GM03348 (cell line): Measurements from ENCODE around the gene CSMD2.

Source experiments
- DNase-seq: peaks from one replicate; pipeline ENCODE4 v3.0.0; 2012; ENCODE audit warnings: low spot score

Gene CSMD2

DNA sequence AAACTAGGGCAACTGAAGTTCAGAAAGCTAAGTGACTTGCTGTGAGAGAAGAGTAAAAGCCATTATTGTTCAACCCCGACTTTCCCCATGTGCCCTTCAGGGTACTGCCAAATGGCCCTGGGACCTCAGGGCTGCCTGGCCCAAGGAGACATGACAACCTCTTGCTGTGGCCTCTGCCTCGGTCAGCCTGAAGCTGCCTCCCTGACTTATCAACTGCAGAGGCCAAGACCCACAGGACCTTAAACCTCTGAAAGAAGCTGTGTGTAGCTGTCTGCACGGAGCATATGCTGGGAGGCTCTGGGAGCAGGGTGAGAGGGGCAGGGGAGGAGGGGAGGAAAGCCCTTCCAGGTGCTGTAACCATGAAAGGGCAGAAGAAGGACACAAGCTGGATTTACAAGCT is 265.3 kb downstream of the CSMD2 start:
- DNase-seq, result no peak

DNA sequence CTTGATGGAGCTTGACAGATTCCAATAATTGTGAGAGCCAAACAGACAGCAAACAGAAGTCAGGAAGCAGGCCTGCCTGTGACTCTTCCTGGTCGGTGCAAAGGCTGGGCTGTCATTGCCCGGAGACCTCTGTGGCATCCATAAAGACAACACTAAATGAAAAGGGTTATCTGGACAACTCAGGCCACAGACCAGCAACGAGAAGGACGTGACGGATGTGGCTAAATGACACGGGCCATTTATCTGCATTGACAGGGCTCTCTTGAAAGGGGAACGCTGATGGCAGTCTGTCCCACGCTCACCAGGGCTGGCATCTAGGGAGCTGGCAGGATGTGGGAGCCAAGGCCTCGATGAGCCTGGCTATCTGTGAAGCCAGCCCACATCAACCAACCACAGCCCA is 266.1 kb downstream of the CSMD2 start:
- no peak for DNase-seq

DNA sequence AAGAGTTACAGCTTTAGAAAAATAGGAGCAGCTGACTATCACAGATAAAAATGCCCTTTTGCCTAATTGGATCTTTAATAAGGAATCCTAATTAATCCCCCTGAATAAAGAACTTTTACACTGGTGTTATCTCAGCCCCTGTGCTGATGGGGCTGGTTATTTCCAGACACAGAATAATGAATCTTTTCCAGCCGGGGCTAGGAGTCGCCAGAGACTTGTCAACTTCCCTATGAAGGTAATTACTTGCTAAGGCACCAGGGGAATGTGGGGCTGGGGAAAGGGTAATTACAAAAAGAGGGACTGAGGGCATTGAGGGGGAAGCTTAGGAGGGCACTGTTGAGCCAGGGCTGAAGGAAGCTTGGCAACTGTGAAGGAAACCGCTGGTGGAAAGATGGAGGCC is 266.6 kb downstream of the CSMD2 start:
- DNase-seq, result no peak

DNA sequence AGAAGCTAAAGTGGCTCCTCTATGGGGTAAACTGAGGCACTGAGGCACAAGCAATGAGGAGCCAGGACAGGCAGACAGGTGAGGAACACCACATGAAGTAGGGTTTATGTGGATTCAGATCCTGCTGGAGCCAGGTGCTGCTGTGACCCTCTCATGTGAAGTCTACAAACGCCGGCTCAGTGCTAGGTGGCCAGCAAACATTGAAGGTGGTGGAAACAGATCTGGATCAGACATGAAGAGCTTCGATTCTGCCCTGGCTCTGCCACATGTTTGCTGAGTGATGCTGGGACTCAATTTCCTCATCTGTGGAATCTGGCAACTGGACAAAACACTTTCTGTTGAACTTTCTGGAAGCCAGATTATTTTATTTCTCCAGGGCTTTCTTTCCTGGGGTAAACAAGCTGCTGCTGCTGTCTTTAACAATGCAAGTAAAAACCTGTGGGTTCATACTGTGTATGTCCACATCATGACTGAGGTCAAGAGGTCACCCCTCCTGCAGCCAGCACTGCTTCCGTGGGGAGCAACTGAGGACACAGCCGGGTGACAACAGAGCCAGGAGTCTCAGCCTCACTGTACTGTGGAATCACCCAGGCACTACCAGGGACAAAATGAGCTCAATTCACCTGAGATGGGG is 267.8 kb downstream of the CSMD2 start:
- DNase-seq, result no peak

DNA sequence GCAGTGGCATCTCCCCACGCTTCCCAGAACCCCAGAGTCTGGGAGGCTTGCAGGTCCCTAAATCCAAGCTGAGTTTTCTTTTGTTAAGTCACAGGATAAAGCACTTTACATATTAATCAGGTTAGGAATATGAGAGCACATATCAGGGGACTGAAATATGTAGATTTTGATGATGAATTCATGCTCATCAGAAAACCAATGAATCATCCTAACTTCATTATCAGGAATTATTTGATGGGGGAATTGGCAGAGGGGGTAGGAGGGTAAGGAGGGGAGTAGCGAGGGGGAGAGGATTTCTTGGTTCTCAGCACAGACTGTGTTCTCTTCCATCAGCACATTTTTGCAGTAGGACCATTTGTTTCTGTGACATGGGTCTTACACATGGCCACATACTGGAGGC is 269.1 kb downstream of the CSMD2 start:
- DNase-seq, result no peak

DNA sequence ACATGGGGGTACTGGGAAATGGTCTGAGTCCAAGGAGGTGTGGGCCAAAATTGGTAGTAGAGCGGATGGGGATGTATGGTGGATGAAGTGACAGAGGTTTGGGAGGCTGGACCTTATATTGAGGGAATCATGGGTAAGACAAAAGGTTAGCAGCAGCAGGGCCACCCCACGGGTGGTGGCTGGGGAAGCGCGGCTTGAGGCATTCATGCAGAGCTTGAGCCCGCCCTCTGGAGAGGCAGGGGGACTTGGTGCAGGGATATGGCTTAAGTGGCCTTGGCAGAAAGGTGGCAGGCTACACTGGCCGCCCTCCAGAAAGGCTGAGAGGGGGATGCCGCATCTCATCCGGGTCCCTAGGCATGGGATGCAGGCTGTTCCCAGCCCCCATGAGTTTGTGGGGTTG is 269.6 kb downstream of the CSMD2 start:
- no peak for DNase-seq

DNA sequence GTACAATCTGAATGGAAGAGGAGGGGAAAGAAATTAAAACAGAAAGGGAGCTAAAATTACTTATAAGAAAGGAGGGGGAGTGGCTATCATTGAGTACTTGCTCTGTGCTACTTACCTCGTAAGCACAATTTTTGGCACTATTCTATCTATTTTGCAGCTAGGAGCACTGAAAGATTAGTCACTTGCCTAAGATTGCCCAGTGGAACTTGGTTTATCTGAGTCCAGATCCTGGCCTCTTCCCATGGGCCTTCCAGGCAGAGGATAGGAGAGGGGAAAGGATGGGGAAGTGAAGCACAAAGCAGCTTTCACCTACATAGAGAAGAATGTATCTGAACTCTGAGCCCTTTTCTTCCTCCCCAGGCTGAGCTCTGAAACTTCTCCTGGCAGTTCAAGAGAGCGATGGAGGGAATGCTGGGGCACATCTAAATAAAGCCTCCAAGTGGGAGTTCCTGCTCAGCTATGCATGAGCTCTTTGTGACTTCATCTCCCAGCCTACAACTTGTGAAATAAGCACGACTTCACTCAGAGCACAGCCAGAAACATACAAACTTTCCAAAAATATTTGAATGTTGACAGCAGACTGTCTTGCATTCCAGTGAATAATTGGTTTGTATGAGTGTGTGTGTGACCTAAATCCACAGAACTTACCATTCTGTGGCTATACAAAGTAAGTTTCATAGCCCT is 271.7 kb downstream of the CSMD2 start:
- DNase-seq, result peak; percentile 85

DNA sequence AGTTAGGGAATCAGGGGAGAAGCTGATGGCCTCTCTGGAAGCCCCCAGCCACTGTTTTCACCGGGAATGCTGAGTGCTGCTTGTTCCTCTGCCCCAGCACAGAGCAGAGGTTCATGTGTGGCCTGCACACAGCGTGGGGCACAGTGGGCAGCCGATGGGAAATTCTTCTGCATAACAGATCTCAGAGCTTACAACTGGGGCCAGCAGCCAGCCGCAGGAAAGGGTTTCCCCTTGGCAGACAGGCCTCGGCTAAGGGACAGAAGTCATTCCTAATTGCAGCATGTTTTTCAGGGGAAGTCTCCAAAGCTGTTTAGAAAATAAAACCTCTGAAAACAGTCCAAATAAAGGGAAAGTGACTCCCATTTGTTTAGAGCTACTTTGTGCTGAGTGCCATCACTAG is 278.5 kb downstream of the CSMD2 start:
- no peak for DNase-seq

DNA sequence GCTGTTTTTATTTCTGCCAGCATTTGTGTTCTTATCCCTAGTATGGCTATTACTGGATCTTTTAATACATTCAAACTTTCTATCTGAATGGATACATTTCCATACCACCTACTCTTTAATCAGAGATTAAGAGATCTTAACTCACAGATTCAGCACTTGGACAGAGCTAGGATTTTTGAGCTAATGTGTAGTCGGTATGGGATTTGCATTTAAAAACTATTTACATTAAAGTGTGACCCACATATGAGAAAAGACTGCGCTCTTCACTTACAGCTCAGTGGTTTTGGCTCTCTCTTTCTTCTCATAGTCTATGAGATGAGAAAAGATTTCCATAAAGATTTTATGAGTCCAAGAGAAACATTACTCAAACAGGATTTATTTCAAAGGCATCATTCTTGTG is 284.7 kb downstream of the CSMD2 start:
- DNase-seq, result no peak

DNA sequence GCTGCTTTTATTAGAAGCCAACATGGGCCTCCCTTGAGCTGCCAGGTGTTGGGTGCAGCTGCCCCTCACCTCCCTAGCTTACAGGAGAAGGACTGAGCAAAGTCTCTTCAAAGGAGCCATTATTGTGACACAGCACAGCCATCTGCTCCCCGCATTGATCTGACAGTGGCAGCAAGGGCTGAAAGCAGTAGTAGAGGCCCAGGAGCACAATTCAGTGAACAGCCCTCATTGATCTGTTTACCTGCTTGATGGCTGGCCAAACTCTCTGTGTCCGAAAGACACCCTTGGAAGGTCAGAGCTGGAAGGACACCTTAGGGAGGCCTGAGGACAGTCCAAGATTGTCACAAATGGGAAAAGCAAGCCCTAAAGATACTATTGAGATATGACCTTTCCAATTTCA is 286.6 kb downstream of the CSMD2 start:
- no peak for DNase-seq

DNA sequence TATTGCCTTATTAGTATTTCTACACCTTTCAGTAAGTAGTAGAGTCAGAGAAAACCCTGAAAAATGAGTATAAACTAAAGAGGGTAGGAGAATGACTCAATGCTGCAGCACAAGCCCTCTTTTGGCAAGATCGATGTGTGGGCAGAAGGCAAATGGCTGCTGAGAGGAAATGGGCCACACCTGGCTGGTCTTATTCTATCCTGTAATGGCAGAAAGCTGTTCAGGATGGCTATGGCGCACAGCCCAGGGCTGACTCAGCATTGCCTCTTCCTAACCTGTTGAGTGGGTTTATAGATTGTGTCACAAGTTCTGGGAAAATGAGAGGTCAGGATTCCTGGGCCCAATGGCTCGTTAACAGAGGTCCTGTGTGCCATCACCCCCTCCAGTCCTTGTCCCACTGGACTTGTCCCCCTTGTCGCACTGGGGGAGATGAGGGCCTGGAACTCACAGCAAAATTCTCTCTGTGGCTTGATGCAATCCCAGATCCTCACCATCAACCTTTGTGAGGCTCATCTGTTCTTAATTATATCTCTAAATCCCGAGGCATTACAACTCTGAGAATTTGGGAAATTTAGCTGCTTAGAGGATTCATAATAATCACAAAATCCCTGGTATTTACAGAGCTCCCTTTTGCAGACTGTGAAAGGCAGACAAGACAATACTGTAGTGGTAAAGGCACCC is 287.9 kb downstream of the CSMD2 start:
- DNase-seq, result peak; percentile 84

DNA sequence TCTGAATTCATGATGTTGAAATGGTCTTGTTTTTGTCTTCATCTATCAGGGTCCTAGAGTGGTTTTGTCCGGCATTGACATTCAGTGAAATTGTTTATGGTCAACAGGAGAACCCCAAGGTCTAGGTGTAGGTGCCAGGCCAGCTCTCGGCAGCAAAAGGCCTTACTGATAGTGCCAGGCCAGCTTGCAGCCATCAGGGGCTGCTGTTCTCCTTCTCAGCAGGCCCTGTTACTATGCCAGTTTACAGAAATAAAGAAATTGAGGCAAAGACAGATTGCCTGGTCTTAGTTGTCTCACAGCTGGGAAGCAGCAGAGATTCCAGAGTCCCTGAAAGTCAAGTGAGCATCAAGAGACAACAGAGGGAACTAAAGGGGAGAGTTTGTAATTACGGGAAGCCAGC is 289.2 kb downstream of the CSMD2 start:
- no peak for DNase-seq

DNA sequence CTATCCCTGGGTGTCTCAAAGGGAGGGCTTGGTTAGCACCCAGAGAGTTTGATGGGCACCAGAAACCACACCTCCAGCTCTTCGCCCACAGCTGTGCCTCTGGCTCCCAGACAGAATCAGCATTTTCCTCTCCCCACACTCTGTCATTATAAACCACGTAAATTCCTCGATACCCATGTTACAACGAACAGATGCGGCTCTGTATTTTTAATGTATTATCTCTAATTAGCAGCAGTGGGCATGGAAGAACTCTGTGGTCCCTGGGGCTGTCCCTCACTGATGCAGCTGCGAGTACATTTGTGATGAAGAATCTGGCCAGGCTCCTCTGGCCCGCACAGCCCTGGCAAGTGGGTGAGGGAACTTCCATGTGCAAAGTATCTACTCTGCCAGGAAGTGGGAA is 290.4 kb downstream of the CSMD2 start:
- DNase-seq, result no peak

DNA sequence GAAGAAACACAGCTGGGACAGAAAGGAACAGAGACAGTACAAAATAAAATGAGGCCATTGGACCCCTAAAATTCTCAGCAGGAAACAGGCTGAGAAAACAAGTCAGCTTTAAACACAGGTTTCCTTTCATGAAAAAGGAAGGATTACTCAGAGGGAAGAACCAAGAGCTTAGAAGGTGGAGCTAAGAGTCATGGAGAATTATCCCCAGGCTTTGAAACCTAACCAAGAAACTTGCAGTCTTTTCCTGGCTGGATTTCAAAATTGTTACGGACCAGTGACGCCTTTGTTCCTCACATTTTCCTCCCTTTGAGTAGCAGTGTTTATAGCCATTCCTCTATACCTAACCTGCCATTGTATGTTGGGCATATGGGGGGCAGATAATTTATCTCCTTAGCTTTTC is 292.3 kb downstream of the CSMD2 start:
- DNase-seq, result peak; percentile 27

DNA sequence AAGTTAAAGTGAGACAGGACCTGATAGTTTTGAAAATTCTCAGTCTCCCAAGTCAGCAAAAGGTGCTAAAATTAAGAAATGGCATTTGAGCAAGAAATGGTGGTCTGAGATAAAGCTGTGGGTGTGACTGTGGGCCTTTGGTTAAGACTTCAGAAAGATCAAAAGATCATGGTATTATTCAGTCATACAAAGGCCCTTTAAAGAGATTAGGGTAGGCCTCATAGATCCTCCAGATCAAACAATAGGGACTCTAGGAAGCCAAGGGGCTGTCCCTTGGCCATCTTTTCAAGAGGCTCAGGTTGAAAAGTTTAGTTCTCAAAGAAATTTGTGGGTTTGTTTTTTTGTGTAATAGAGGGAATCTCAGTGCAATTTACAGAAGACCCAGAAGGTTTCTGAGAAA is 292.8 kb downstream of the CSMD2 start:
- no peak for DNase-seq

DNA sequence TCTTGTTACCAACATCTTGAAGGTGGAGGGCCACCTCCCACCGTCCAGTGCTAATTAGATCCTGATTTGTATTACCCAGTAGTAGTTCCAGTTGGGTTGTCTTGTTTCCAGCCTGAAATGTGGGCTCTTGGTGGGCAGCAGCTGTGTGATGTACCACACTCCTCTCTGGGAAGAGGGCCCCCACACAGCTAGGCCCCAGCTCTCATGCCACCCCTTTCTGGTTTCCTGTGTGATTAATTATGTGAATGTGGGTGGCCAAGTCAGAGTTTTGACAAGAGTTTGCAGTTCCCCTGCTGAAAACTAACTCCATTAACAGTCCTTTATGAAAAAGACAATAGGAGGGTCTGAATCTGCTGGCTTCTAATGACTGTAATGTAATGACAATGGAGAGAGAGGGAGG is 297.3 kb downstream of the CSMD2 start:
- DNase-seq, result no peak

DNA sequence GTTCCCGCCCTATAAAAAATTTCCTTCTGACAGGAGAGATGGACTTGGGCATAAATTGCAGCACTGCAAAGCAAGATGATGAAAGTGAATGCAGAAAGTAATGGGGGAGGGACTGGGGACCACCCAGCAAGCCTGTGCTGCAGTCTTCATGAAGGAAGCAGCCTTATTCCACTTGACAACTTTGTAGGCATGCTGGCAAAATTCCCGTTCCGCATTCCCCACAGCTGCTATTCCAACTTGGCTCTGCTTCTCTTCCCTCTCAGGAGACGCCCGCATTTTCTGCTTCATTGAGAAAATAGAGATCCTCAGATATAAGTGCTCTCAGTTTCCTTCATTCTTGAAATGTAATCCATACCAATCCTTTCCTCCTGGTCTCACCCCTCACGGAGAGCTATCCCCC is 298.7 kb downstream of the CSMD2 start:
- DNase-seq, result peak; percentile 37

DNA sequence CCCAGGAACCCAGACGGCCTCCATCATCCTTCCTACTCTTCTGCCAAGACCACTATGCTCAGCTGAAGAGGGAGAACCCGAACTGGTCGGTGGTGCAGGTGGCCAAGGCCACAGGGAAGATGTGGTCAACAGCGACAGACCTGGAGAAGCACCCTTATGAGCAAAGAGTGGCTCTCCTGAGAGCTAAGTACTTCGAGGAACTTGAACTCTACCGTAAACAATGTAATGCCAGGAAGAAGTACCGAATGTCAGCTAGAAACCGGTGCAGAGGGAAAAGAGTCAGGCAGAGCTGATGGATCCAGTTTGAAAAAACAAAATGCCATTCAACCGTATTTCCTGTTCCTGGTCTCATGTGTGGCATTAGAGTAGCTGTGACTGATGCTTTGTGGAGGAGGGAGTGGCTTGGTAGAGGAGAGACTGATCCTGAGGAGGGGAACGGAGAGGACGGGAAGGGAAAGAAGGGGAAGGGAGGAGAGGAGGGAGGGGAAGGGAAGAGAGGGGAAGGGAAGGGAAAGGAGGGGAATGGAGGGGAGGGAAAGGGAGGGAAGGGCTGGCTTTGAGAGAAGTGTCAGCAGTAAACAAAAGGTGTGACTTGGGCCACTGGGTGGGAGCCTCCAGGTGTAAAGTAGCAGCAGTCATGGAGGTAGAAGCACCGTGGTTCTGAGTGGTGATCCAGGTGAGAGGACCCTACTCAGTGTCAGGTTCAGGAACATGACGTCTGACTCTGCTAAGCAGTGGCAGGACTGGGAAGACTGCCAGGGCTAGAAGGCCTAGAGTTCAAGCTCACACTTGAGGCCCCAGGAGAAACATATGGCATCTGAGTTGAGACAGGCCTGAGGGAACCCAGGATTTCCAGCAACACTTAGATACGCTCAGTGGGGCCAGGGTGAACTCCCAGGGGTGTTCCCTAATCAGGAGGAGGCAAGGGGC is 300.3 kb downstream of the CSMD2 start:
- DNase-seq, result no peak

DNA sequence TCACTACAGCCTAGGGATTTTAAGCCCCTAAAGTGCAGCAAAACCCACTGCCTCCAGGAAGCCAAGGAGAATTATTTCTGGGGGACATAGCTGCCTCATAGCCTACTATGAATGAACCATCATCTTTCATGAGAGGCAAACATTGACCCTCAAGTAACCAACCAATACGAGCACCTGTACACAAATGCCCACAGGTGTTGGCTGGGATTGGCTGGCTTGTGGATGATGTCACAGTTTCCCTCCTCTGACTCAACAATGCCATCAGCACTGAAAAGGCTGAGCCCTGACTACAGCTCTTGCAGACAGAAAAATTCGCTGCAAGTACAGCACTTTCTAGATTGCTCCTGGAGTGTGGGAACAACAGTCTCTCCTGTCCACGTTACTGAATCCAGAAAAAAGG is 301.3 kb downstream of the CSMD2 start, which contains the start of gene HMGB4:
TSS of gene HMGB4 (plus strand) at position 301 of the 400 bp plus-strand sequence. CDS start 113 bp downstream, outside the sequence.
- no peak for DNase-seq

DNA sequence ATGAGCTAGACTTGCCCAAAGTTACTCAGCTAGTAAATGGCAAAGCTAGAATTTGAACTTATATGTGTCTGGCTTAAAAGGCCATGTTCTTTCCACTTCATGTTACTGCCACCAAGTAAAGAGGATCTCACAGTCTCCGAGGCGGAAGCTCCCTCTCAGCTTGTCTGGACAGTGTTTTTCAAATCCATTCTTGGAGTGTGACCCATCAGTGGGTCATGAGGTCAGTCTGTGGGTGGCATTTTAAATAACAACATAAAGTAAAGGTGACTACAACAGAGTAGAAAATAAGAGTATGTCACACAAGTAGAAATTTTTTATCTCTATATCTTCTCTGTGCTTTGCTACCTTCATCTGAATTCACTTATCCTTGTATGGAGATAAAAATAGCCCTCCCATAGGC is 304.4 kb downstream of the CSMD2 start:
- DNase-seq, result no peak

DNA sequence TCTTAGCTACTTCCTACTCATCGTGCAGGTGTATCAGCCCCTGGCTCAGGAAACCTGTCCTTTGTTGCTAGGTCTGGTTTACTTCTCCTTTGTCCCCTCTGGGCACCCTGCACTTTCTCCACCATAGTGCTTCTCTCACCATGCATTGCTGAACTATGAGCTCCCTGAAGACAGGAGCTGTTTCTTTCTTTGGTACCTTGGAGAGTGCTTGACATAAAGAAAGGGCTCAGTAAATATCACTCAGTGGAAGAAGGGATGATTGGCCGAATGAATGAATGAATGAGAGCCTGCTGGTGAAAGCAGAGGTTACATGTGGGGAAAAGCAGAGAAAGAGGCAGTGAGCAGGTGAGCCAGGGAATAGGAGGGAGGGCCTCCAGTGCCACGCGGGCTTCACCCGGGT is 310.9 kb downstream of the CSMD2 start:
- no peak for DNase-seq

DNA sequence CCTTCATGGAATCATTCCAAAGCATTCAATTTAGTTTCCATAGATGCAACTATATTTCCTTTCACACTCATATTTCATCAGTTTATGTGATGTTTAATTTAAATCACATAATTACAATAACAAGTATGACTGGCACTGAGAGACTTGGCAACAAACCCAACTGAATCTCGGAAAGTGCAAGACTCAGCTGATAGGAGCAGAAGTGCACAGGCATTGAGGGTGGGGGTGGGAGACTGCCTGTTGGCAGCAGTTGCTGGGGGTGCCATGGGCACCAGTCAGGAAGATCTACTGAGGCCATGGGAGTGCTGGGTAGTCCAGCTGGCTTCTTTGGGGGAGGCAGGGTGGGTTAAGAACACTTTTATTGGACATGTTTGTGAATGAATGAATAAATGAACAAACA is 311.6 kb downstream of the CSMD2 start:
- no peak for DNase-seq
